Stimulated activated naive CD8-positive, alpha-beta T cell treated with anti-CD3 and anti-CD28 coated beads, Interleukin-15, Interleukin-2, amounts not matched to agents 100 ng/mL and 50 ng/mL, for 24 hours (primary cell): ENCODE results near the gene FAM156A.
A peak's percentile ranks its signal among the peaks of the same experiment; 100 is the strongest.
"Not testable (repeated sequence)": the region's sequence is repeated elsewhere in the genome, so short reads cannot be mapped to it uniquely, and the experiment has no call there.

Experiments
- H3K27ac Mint-ChIP-seq: one replicate; pipeline ENCODE4 v1.8.0; 2021; ENCODE audit warnings: mild to moderate bottlenecking, mixed read lengths
- H3K27me3 Mint-ChIP-seq: one replicate; pipeline ENCODE4 v1.8.0; 2021; ENCODE audit warnings: mixed read lengths
- H3K36me3 Mint-ChIP-seq: one replicate; pipeline ENCODE4 v1.8.0; 2021; ENCODE audit warnings: low read depth, mixed read lengths
- H3K4me1 Mint-ChIP-seq: one replicate; pipeline ENCODE4 v1.8.0; 2021; ENCODE audit warnings: low read depth, mixed read lengths
- H3K4me3 Mint-ChIP-seq: one replicate; pipeline ENCODE4 v1.8.0; 2021; ENCODE audit warnings: mild to moderate bottlenecking, mixed read lengths
- H3K9me3 Mint-ChIP-seq: one replicate; pipeline ENCODE4 v1.8.0; 2021; ENCODE audit warnings: mixed read lengths

The FAM156A gene

GRCh38 chrX:52934704-52935469 is 23.4 kb downstream of the FAM156A start:
- Mint-ChIP-seq H3K4me1 (peaks cover 16% of the 10 kb centered on the region), H3K4me3 (peak overlapping the region; percentile 92), H3K36me3 (no peaks in the 10 kb centered on the region), H3K27me3 (peaks cover 5% of the 10 kb centered on the region), H3K9me3 (no peaks in the 10 kb centered on the region), H3K27ac (peak overlapping the region; percentile 99)

GRCh38 chrX:52933976-52934703 is 24.2 kb downstream of the FAM156A start:
- Mint-ChIP-seq H3K4me1 (peaks cover 16% of the 10 kb centered on the region), H3K4me3 (peak overlapping the region; percentile 92), H3K27ac (peak overlapping the region; percentile 99), H3K9me3 (no peaks in the 10 kb centered on the region), H3K27me3 (peaks cover 5% of the 10 kb centered on the region), H3K36me3 (no peaks in the 10 kb centered on the region)

GRCh38 chrX:52933213-52933612 is 25.1 kb downstream of the FAM156A start:
- Mint-ChIP-seq H3K27me3 (peaks cover 5% of the 10 kb centered on the region), H3K4me3 (no peak overlapping the region), H3K9me3 (no peaks in the 10 kb centered on the region), H3K27ac (no peak overlapping the region), H3K4me1 (peaks cover 16% of the 10 kb centered on the region), H3K36me3 (no peaks in the 10 kb centered on the region)

- not testable (repeated sequence) for H3K27me3 Mint-ChIP-seq, H3K9me3 Mint-ChIP-seq, H3K27ac Mint-ChIP-seq, H3K36me3 Mint-ChIP-seq, H3K4me3 Mint-ChIP-seq
- peaks cover 13% of the 10 kb centered on the region for H3K4me1 Mint-ChIP-seq
Observed at GRCh38 chrX:52930214-52930613, 28.1 kb downstream of the FAM156A start.

- Mint-ChIP-seq H3K27me3 (no peaks in the 10 kb centered on the region), H3K4me3 (no peak overlapping the region), H3K9me3 (no peaks in the 10 kb centered on the region), H3K27ac (no peak overlapping the region), H3K36me3 (no peaks in the 10 kb centered on the region), H3K4me1 (peaks cover 18% of the 10 kb centered on the region)
Observed at GRCh38 chrX:52923781-52924241, 34.5 kb downstream of the FAM156A start.

GRCh38 chrX:52914704-52915103 is 43.6 kb downstream of the FAM156A start:
- H3K36me3 Mint-ChIP-seq, H3K27me3 Mint-ChIP-seq, H3K27ac Mint-ChIP-seq, H3K4me1 Mint-ChIP-seq, H3K4me3 Mint-ChIP-seq, H3K9me3 Mint-ChIP-seq: not testable (repeated sequence)

- H3K36me3 Mint-ChIP-seq, H3K27ac Mint-ChIP-seq, H3K9me3 Mint-ChIP-seq, H3K4me1 Mint-ChIP-seq, H3K27me3 Mint-ChIP-seq, H3K4me3 Mint-ChIP-seq: not testable (repeated sequence)
Observed at GRCh38 chrX:52913681-52914080, 44.6 kb downstream of the FAM156A start.

- not testable (repeated sequence) for H3K9me3 Mint-ChIP-seq, H3K36me3 Mint-ChIP-seq, H3K27me3 Mint-ChIP-seq, H3K4me3 Mint-ChIP-seq, H3K27ac Mint-ChIP-seq, H3K4me1 Mint-ChIP-seq
Observed at GRCh38 chrX:52909313-52909969, 48.9 kb downstream of the FAM156A start.

- not testable (repeated sequence) for H3K27me3 Mint-ChIP-seq, H3K4me3 Mint-ChIP-seq, H3K36me3 Mint-ChIP-seq
Observed at GRCh38 chrX:52907900-52908299, 50.4 kb downstream of the FAM156A start.

GRCh38 chrX:52907137-52907536 is 51.2 kb downstream of the FAM156A start:
- not testable (repeated sequence) for H3K27ac Mint-ChIP-seq, H3K36me3 Mint-ChIP-seq, H3K9me3 Mint-ChIP-seq, H3K4me3 Mint-ChIP-seq, H3K27me3 Mint-ChIP-seq, H3K4me1 Mint-ChIP-seq

More at GRCh38 chrX:52907900-52908299, 50.4 kb downstream of the FAM156A start:
- not testable (repeated sequence) for H3K9me3 Mint-ChIP-seq, H3K27ac Mint-ChIP-seq, H3K4me1 Mint-ChIP-seq

- not testable (repeated sequence) for H3K27me3 Mint-ChIP-seq, H3K4me3 Mint-ChIP-seq, H3K27ac Mint-ChIP-seq, H3K9me3 Mint-ChIP-seq, H3K36me3 Mint-ChIP-seq, H3K4me1 Mint-ChIP-seq
Observed at GRCh38 chrX:52906072-52906471, 52.2 kb downstream of the FAM156A start.

GRCh38 chrX:52905531-52905930 is 52.8 kb downstream of the FAM156A start:
- H3K4me1 Mint-ChIP-seq, H3K4me3 Mint-ChIP-seq, H3K27ac Mint-ChIP-seq, H3K36me3 Mint-ChIP-seq, H3K9me3 Mint-ChIP-seq, H3K27me3 Mint-ChIP-seq: not testable (repeated sequence)
